Measurements from ENCODE around the gene NUP210. TPM values are rescaled to one million over a fixed set of nuclear protein-coding genes. Genes with fewer than 3 reads are reported as not detected.

The NUP210 gene
- polyA plus RNA-seq, 1 of the 3 experiments (the other 2 are of a cell fraction): 1.8 TPM

DNA sequence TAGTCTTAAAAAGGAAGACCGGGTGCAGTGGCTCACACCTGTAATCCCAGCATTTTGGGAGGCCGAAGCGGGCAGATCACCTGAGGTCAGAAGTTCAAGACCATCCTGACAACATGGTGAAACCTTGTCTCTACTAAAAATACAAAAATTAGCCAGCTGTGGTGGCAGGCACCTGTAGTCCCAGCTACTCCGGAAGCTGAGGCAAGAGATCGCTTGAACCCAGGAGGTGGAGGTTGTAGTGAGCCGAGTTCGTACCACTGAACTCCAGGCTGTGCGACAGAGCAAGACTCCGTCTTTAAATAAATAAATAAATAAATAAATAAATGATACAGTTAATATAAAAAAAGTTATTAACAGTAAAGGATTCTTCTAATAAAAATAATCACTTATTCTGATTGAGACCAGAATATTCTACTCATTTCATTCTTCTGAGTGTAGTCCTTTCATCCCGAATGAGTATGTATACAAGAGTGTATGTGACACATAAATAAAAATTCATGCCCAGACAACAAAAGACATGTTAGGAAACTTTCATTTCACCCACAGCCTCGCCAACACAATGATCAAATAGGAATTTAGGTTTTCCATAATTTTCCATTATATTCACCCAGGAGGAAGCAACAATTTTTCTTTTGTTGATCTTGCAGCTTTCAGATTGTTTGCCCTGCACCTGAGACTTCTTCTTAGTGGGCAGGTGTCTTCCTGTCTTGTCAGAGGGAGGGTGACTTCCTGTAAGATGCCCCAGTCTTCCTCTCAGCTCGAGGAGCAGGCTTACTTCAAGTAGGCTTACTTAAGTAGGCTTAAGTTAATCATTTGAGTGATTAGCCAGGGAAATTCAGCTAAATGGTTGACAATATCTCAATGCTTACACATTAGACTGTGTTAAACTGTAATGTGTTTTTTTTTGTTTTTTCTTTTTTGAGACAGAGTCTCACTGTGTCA lies 7.8 kb upstream of the NUP210 start:
- ChIA-PET POLR2A (no interaction called here), CTCF (interaction anchor here (1.0 to 1.8 kb wide), 4 partner anchors 11 to 452 kb away, joined by 3 to 5 read pairs (median 4); partner anchors contain the start of gene WNT7A)
- Histone ChIP-seq H3K36me3 (replicated peaks in 1 of 2; ENCODE audit: control insufficient read depth in 1 of 2, insufficient read depth in 2 of 2, low read length in 1 of 2) (no peaks in the 10 kb centered on the region), H3K79me2 (ENCODE audit: insufficient read depth) (no peaks in the 10 kb centered on the region), H3K9me2 (no peaks in the 10 kb centered on the region), H3K27ac (ENCODE audit: low read depth in 2 of 2, low read length in 1 of 2) (no peak overlapping the region), H2AFZ (ENCODE audit: low read depth) (no peak overlapping the region), H4K20me1 (ENCODE audit: insufficient read depth) (no peaks in the 10 kb centered on the region), H3F3A (replicated peaks; ENCODE audit: insufficient read depth) (no peaks in the 10 kb centered on the region), H3K27me3 (ENCODE audit: insufficient read depth) (no peaks in the 10 kb centered on the region; the same call in 1 of the 2 replicates), H3K4me2 (no peak overlapping the region), H3K9ac (no peak overlapping the region), H3K9me3 (no peaks in the 10 kb centered on the region), H3K4me3 (ENCODE audit: low read depth in 2 of 2, low read length in 1 of 2) (no peak overlapping the region), H3K4me1 (ENCODE audit: control insufficient read depth in 1 of 2, insufficient read depth in 2 of 2, low read depth in 1 of 2, low read length in 1 of 2) (no peaks in the 10 kb centered on the region)
- WGBS (ENCODE audit: low lambda C conversion rate): 77% methylated on average over 12 of the region's 12 CpGs
- DNase-seq: no peak
- TF ChIP-seq TEAD4 (IDR thresholded peaks at IDR 0.05; ENCODE audit: borderline replicate concordance, insufficient read depth): no peak
- no peak for TF ChIP-seq RAD21 (IDR thresholded peaks at IDR 0.05; ENCODE audit: low read length)
- no peak for TF ChIP-seq RCOR1 (IDR thresholded peaks at IDR 0.05; ENCODE audit: low read length)
- TF ChIP-seq GABPA (IDR thresholded peaks at IDR 0.05; ENCODE audit: low read depth): no peak
- no peak for TF ChIP-seq MXI1 (IDR thresholded peaks at IDR 0.05; ENCODE audit: low read depth, low read length)
- no peak for TF ChIP-seq CTCF (IDR thresholded peaks at IDR 0.05)
- TF ChIP-seq, protein P1, sequence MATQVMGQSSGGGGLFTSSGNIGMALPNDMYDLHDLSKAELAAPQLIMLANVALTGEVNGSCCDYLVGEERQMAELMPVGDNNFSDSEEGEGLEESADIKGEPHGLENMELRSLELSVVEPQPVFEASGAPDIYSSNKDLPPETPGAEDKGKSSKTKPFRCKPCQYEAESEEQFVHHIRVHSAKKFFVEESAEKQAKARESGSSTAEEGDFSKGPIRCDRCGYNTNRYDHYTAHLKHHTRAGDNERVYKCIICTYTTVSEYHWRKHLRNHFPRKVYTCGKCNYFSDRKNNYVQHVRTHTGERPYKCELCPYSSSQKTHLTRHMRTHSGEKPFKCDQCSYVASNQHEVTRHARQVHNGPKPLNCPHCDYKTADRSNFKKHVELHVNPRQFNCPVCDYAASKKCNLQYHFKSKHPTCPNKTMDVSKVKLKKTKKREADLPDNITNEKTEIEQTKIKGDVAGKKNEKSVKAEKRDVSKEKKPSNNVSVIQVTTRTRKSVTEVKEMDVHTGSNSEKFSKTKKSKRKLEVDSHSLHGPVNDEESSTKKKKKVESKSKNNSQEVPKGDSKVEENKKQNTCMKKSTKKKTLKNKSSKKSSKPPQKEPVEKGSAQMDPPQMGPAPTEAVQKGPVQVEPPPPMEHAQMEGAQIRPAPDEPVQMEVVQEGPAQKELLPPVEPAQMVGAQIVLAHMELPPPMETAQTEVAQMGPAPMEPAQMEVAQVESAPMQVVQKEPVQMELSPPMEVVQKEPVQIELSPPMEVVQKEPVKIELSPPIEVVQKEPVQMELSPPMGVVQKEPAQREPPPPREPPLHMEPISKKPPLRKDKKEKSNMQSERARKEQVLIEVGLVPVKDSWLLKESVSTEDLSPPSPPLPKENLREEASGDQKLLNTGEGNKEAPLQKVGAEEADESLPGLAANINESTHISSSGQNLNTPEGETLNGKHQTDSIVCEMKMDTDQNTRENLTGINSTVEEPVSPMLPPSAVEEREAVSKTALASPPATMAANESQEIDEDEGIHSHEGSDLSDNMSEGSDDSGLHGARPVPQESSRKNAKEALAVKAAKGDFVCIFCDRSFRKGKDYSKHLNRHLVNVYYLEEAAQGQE (IDR thresholded peaks at IDR 0.05; ENCODE audit: low read depth, low read length): no peak

DNA sequence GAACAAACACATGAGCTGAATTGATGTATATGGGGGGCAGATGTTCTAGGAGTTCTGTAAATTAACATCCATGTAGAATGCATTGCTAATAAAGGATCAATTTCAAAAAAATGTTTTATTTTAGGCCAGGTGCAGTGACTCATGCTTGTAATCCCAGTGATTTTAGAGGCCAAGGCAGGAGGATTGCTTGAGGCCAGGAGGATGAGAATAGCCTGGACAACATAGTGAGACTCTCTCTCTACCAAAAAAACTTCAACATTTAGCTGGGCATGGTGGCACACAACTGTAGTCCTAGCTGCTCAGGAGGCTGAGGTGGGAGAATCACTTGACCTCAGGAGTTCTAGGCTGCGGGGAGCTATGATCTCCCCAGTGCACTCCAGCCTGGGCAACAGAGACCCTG lies 6.5 kb upstream of the NUP210 start:
- no peaks in the 10 kb centered on the region for H3F3A ChIP-seq (replicated peaks; ENCODE audit: insufficient read depth)
- no peaks in the 10 kb centered on the region for H3K27me3 ChIP-seq (ENCODE audit: insufficient read depth)
- POLR2A ChIA-PET: no interaction called here
- H2AFZ ChIP-seq (ENCODE audit: low read depth): no peak overlapping the region
- no peaks in the 10 kb centered on the region for H3K9me2 ChIP-seq
- H3K9me3 ChIP-seq: no peaks in the 10 kb centered on the region
- no peak overlapping the region for H3K4me3 ChIP-seq (ENCODE audit: low read depth in 2 of 2, low read length in 1 of 2)
- H3K79me2 ChIP-seq (ENCODE audit: insufficient read depth): no peaks in the 10 kb centered on the region
- H3K9ac ChIP-seq: no peak overlapping the region
- no peak overlapping the region for H3K27ac ChIP-seq (ENCODE audit: low read depth in 2 of 2, low read length in 1 of 2)
- H4K20me1 ChIP-seq (ENCODE audit: insufficient read depth): no peaks in the 10 kb centered on the region
- WGBS (ENCODE audit: low lambda C conversion rate): 50% methylated on average over 1 of the region's 1 CpG
- H3K36me3 ChIP-seq (replicated peaks in 1 of 2; ENCODE audit: control insufficient read depth in 1 of 2, insufficient read depth in 2 of 2, low read length in 1 of 2): no peaks in the 10 kb centered on the region
- no peak overlapping the region for H3K4me2 ChIP-seq
- no peak for DNase-seq
- CTCF ChIA-PET: interaction anchor here (1.0 to 1.6 kb wide), 3 partner anchors 25 to 334 kb away, joined by 3 to 6 read pairs (median 4); no protein-coding TSS in a partner anchor
- H3K4me1 ChIP-seq (ENCODE audit: control insufficient read depth in 1 of 2, insufficient read depth in 2 of 2, low read depth in 1 of 2, low read length in 1 of 2): no peaks in the 10 kb centered on the region
- TF ChIP-seq MEF2A (IDR thresholded peaks at IDR 0.05; ENCODE audit: borderline replicate concordance, low read depth) (no peak), SIN3A (IDR thresholded peaks at IDR 0.05; ENCODE audit: borderline replicate concordance, low read depth, low read length) (no peak), RXRA (IDR thresholded peaks at IDR 0.05; ENCODE audit: borderline replicate concordance, low read depth) (no peak), POLR2AphosphoS5 (IDR thresholded peaks at IDR 0.05; ENCODE audit: low read depth, low read length) (no peak), EP300 (IDR thresholded peaks at IDR 0.05; ENCODE audit: borderline replicate concordance in 1 of 2, low read depth in 1 of 2, low read length in 1 of 2) (no peak), FOSL2 (IDR thresholded peaks at IDR 0.05; ENCODE audit: borderline replicate concordance, low read depth) (no peak), NFIC (IDR thresholded peaks at IDR 0.05; ENCODE audit: borderline replicate concordance) (no peak)
- TF ChIP-seq, protein P2, sequence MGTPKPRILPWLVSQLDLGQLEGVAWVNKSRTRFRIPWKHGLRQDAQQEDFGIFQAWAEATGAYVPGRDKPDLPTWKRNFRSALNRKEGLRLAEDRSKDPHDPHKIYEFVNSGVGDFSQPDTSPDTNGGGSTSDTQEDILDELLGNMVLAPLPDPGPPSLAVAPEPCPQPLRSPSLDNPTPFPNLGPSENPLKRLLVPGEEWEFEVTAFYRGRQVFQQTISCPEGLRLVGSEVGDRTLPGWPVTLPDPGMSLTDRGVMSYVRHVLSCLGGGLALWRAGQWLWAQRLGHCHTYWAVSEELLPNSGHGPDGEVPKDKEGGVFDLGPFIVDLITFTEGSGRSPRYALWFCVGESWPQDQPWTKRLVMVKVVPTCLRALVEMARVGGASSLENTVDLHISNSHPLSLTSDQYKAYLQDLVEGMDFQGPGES (IDR thresholded peaks at IDR 0.05; ENCODE audit: low read depth, low read length): no peak
- TF ChIP-seq, protein P1 (IDR thresholded peaks at IDR 0.05; ENCODE audit: low read depth, low read length): no peak

Measured in SK-N-SH (cell line).